ENCODE results near the gene CHCHD10. TPM values are rescaled to one million over a fixed set of nuclear protein-coding genes. Genes with fewer than 3 reads are reported as not detected.
A peak's percentile ranks its signal among the peaks of the same experiment; 100 is the strongest.

The CHCHD10 gene
- total RNA-seq, 1 donor from 2014 or later, result 60.9 TPM

- Mint-ChIP-seq H3K4me1 (ENCODE audit: low read depth, unreplicated experiment) (peaks cover 18% of the 10 kb centered on the region), H3K4me3 (ENCODE audit: unreplicated experiment) (peak overlapping the region; percentile 70), H3K27me3 (ENCODE audit: low read depth, unreplicated experiment) (peaks cover 19% of the 10 kb centered on the region), H3K9me3 (ENCODE audit: unreplicated experiment) (no peaks in the 10 kb centered on the region), H3K36me3 (ENCODE audit: low read depth, unreplicated experiment) (no peaks in the 10 kb centered on the region), H3K27ac (ENCODE audit: unreplicated experiment) (peak overlapping the region; percentile 14)
- no peak for FAIRE-seq
- Histone ChIP-seq H3K79me2 (ENCODE audit: insufficient read depth, low read length) (no peaks in the 10 kb centered on the region), H3K4me1 (ENCODE audit: insufficient read depth, low read length) (peaks cover 7% of the 10 kb centered on the region), H3K27me3 (ENCODE audit: insufficient read depth, low read length) (no peaks in the 10 kb centered on the region), H3K4me3 (ENCODE audit: insufficient read depth, low read depth, low read length) (no peak overlapping the region), H3K27ac (ENCODE audit: low read depth, low read length) (no peak overlapping the region), H3K36me3 (ENCODE audit: insufficient read depth, low read length) (no peaks in the 10 kb centered on the region), H3K4me2 (ENCODE audit: low read length) (peak overlapping the region; percentile 83), H4K20me1 (ENCODE audit: insufficient read depth, low read length) (peaks cover 3% of the 10 kb centered on the region), H2AFZ (ENCODE audit: low read depth, low read length) (no peak overlapping the region), H3K9ac (ENCODE audit: low read length) (no peak overlapping the region), H3K9me3 (ENCODE audit: insufficient read depth, low read depth, low read length) (no peaks in the 10 kb centered on the region)
- no peak for TF ChIP-seq CTCF (IDR thresholded peaks at IDR 0.05; ENCODE audit: insufficient read depth, low read depth, low read length)
- TF ChIP-seq EZH2 (IDR thresholded peaks at IDR 0.05; ENCODE audit: insufficient read depth, low read length), result peak; percentile 35
- DNase-seq (ENCODE audit: low read depth), result no peak
These were observed 5.8 kb upstream of the CHCHD10 start for GRCh38 chr22:23773483-23774113.

- Histone ChIP-seq H3K4me3 (ENCODE audit: insufficient read depth, low read depth, low read length) (peak within 1 kb of the TSS; percentile 49), H3K9ac (ENCODE audit: low read length) (peak within 1 kb of the TSS; percentile 69), H3K4me1 (ENCODE audit: insufficient read depth, low read length) (peaks cover 10% of the 10 kb centered on the region), H3K4me2 (ENCODE audit: low read length) (peak within 1 kb of the TSS; percentile 83), H3K36me3 (ENCODE audit: insufficient read depth, low read length) (no peaks in the 10 kb centered on the region), H3K27me3 (ENCODE audit: insufficient read depth, low read length) (no peaks in the 10 kb centered on the region), H2AFZ (ENCODE audit: low read depth, low read length) (peak within 1 kb of the TSS; percentile 87), H4K20me1 (ENCODE audit: insufficient read depth, low read length) (peaks cover 3% of the 10 kb centered on the region), H3K79me2 (ENCODE audit: insufficient read depth, low read length) (no peaks in the 10 kb centered on the region), H3K27ac (ENCODE audit: low read depth, low read length) (no peak within 1 kb of the TSS), H3K9me3 (ENCODE audit: insufficient read depth, low read depth, low read length) (no peaks in the 10 kb centered on the region)
- TF ChIP-seq EZH2 (IDR thresholded peaks at IDR 0.05; ENCODE audit: insufficient read depth, low read length) (no peak), CTCF (IDR thresholded peaks at IDR 0.05; ENCODE audit: insufficient read depth, low read depth, low read length) (no peak)
- H3K27me3 Mint-ChIP-seq (ENCODE audit: low read depth, unreplicated experiment), result peaks cover 16% of the 10 kb centered on the region
- H3K9me3 Mint-ChIP-seq (ENCODE audit: unreplicated experiment), result no peaks in the 10 kb centered on the region
- DNase-seq (ENCODE audit: low read depth) (no peak), FAIRE-seq (no peak)
- no peaks in the 10 kb centered on the region for H3K36me3 Mint-ChIP-seq (ENCODE audit: low read depth, unreplicated experiment)
- H3K4me1 Mint-ChIP-seq (ENCODE audit: low read depth, unreplicated experiment), result peaks cover 18% of the 10 kb centered on the region
- H3K27ac Mint-ChIP-seq (ENCODE audit: unreplicated experiment), result peak within 1 kb of the TSS; percentile 42
- H3K4me3 Mint-ChIP-seq (ENCODE audit: unreplicated experiment), result peak within 1 kb of the TSS; percentile 73
These were observed 5.1 kb upstream of the CHCHD10 start, which contains the start of gene MMP11 for GRCh38 chr22:23772649-23773473. Gene MMP11 (plus strand): TSS chr22:23772849. CDS start chr22:23772871, 22 bp downstream.
